ENCODE data around the gene FAM234B.

FAM234B gene

DNA sequence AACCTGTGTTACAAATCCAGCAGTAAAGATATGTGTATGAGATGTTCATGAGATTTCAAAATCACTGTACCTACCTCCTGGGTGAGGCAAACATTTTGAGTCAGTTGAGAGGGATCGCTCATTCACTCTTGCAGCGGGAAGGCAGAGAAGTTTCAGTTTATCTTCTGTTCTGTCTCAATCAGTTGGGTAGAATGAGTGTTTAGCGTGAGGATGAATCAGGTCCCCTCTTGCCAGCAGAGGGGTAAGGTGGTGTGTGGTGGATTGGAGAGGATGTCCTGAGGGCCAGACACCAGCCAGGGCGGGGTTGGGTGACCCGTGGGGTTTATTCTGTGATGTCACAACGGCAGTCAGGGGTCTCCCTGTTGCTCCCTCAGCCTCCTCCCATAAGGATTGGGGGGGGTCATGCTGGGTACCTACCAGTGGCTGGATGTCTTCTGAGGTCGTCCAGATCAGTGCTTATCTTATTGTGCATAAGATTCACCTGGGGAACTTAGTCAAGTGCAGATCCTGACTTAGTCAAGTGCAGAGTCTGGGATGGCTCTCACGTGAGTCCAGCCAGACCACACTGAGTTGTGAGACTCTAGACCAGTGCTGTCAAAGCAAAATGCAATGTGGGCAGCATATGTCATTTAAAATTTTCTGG is 59.3 kb downstream of the FAM234B start, which contains the start of gene GSG1:
Gene GSG1 (minus strand): TSS at position 277 of the 643 bp plus-strand sequence. CDS start 155 bp downstream, at position 122.
- TF ChIP-seq CTCF (IDR thresholded peaks at IDR 0.05; ENCODE audit: low read depth, low read length) = no peak
- H3K4me3 ChIP-seq (ENCODE audit: low read depth, low read length) = no peak within 1 kb of the TSS

DNA sequence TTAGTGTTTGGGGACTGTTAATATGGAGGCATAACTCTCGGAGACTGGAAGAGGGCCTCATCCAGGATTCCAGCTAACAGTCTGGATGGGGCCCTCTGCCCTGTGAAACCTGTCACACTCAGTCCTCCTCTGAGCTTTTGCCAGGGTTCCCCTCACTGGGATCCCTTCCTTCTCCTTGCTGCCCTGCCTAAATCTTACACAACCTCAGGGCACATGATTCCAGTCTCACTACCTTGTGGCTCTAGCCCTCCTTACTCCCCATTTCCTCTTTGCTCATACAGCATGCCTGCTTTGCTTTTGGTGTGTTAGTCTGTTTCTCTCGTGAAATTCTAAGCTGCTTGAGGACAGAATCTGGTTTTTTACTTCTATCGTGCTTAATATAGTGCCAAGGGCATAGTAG is 60.2 kb downstream of the FAM234B start:
- H3K4me3 ChIP-seq (ENCODE audit: low read depth, low read length) = no peak overlapping the region
- TF ChIP-seq CTCF (IDR thresholded peaks at IDR 0.05; ENCODE audit: low read depth, low read length) = no peak

DNA sequence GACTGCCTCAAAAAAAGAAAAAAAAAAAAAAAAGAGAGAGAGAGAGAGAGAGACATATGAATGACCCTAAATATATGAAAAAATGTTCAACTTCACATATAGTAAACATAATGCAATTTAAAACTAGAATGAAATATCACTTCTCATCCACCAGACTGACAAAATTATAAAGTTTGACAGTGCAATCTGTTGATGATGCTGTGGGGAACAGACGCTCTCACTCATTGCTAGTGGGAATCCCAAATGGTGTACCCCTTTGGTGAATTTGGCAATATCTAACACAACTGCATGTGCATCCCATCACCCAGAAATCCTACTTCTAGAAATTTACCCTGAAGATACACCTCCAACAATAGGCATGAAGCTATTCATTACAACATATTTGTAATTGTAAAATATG is 61.6 kb downstream of the FAM234B start:
- no peak for TF ChIP-seq CTCF (IDR thresholded peaks at IDR 0.05; ENCODE audit: low read depth, low read length)
- H3K4me3 ChIP-seq (ENCODE audit: low read depth, low read length) = no peak overlapping the region

DNA sequence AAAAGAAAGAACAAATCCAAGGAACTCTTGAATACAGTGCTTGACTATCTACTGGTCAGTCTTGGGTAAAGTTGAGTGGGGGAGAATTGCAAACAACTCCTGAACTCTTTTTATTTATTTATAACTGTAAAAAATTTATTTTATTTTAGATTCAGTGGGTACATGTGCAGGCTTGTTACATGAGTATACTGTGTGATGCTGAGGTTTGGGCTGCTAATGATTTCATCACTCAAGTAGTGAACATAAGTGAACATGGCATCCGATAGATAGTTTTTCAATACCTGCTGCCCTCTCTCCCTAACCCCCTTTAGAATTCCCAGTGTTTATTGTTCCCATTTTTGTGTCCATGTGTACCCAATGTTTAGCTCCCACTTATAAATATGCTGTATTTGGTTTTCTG is 62.5 kb downstream of the FAM234B start:
- TF ChIP-seq CTCF (IDR thresholded peaks at IDR 0.05; ENCODE audit: low read depth, low read length) = no peak
- no peak overlapping the region for H3K4me3 ChIP-seq (ENCODE audit: low read depth, low read length)

GRCh38 chr12:13112968-13113367 is 68.8 kb downstream of the FAM234B start:
- H3K4me3 ChIP-seq (ENCODE audit: low read depth, low read length) = no peak overlapping the region
- no peak for TF ChIP-seq CTCF (IDR thresholded peaks at IDR 0.05; ENCODE audit: low read depth, low read length)

GRCh38 chr12:13114251-13115052 is 70.3 kb downstream of the FAM234B start:
- H3K4me3 ChIP-seq (ENCODE audit: low read depth, low read length) = no peak overlapping the region
- no peak for TF ChIP-seq CTCF (IDR thresholded peaks at IDR 0.05; ENCODE audit: low read depth, low read length)

DNA sequence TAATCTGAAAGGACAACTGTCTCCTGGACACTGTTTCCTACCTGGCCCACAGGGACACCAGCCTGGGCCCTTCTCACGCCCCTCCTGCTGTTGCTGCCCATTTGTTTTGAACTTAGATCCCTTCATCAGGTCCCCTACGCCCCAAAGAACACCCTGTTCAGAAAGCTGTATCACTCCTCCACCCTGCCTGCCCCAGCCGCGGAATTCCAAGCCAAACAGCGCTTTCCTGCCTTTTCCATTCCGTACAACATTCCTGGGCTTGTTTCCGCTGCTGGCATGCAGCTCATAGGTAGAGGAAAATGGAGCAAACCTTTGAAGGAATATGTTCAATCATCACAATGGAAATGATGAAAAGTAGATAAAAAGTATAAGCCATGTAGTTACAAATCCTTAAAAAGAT is 72.1 kb downstream of the FAM234B start:
- H3K4me3 ChIP-seq (ENCODE audit: low read depth, low read length) = no peak overlapping the region
- TF ChIP-seq CTCF (IDR thresholded peaks at IDR 0.05; ENCODE audit: low read depth, low read length) = no peak

Measured in WI38 (cell line).